Hepatocyte (in vitro differentiated cells): ENCODE data around the gene IL2RA. TPM values are rescaled to one million over a fixed set of nuclear protein-coding genes. Genes with fewer than 3 reads are reported as not detected.
"Not testable (repeated sequence)": the region's sequence is repeated elsewhere in the genome, so short reads cannot be mapped to it uniquely, and the experiment has no call there.

Experiments used
- DNase-seq: peaks from one replicate; pipeline ENCODE4 v3.0.0-alpha.2; 2016; ENCODE audit warnings: low spot score
- H2AFZ ChIP-seq: fragments of 200-600 bp; sonication (generic); 2 replicates; pipeline ENCODE4 v1.6.0; 2016; ENCODE audit warnings: antibody characterized with exemption, mild to moderate bottlenecking
- H3K27ac ChIP-seq: fragments of 200-600 bp; sonication (generic); 2 replicates; pipeline ENCODE4 v1.5.1; 2016; ENCODE audit warnings: mild to moderate bottlenecking
- H3K27me3 ChIP-seq: fragments of 200-600 bp; sonication (generic); 2 replicates; pipeline ENCODE4 v1.6.1; 2016
- H3K36me3 ChIP-seq: fragments of 200-600 bp; sonication (generic); replicated peaks from 2 replicates; pipeline ENCODE4 v1.5.1; 2016; ENCODE audit warnings: low read depth; ENCODE audit not compliant: insufficient read depth
- H3K4me1 ChIP-seq: fragments of 200-600 bp; sonication (generic); 2 replicates; pipeline ENCODE4 v1.5.1; 2016; ENCODE audit warnings: mild to moderate bottlenecking, moderate library complexity; ENCODE audit not compliant: insufficient read depth
- H3K4me2 ChIP-seq: fragments of 200-600 bp; sonication (generic); 2 replicates; pipeline ENCODE4 v1.6.0; 2016
- H3K4me3 ChIP-seq: fragments of 200-600 bp; sonication (generic); 2 replicates; pipeline ENCODE4 v1.5.1; 2016; ENCODE audit warnings: mild to moderate bottlenecking
- H3K79me2 ChIP-seq: fragments of 200-600 bp; sonication (generic); 2 replicates; pipeline ENCODE4 v1.6.0; 2017; ENCODE audit warnings: mild to moderate bottlenecking
- H3K9me2 ChIP-seq: fragments of 200-600 bp; sonication (generic); replicated peaks from 2 replicates; pipeline ENCODE4 v1.6.0; 2017; ENCODE audit warnings: mild to moderate bottlenecking; ENCODE audit not compliant: insufficient read depth
- H3K9me3 ChIP-seq: fragments of 200-600 bp; sonication (generic); 2 replicates; pipeline ENCODE4 v1.5.1; 2016; ENCODE audit warnings: low read depth, mild to moderate bottlenecking
- H4K20me1 ChIP-seq: fragments of 200-600 bp; sonication (generic); 2 replicates; pipeline ENCODE4 v1.6.0; 2016; ENCODE audit warnings: mild to moderate bottlenecking; ENCODE audit not compliant: insufficient read depth, poor library complexity, severe bottlenecking
- EZH2 ChIP-seq: fragments of 200-600 bp; sonication (generic); IDR thresholded peaks from 2 replicates; pipeline ENCODE4 v1.6.1; 2016; ENCODE audit warnings: antibody characterized with exemption, mild to moderate bottlenecking, borderline replicate concordance
- EZH2phosphoT487 ChIP-seq: fragments of 200-600 bp; sonication (generic); IDR thresholded peaks from one replicate; pipeline ENCODE4 v1.6.1; 2018; ENCODE audit warnings: antibody characterized with exemption, mild to moderate bottlenecking, low read depth, moderate library complexity; ENCODE audit not compliant: unreplicated experiment, severe bottlenecking
- WGBS: methylation state at CpG from one replicate; pipeline ENCODE4 v1.1.6; 2016; ENCODE audit warnings: low lambda C conversion rate; ENCODE audit errors: missing lambda C conversion rate; 5-methylcytosine and 5-hydroxymethylcytosine counted together
- polyA plus RNA-seq: library from polyadenylated mRNA; unstranded; fragments of >200 nt; fragmentation: Nextera tagmentation; extraction: Ambion mirVana; gene quantifications from 2 replicates; pipeline ENCODE4 v1.2.1, GENCODE V29; 2016
- total RNA-seq: library from RNA; depleted of rRNA; stranded (reverse); fragments of >200 nt; gene quantifications from 2 replicates; pipeline ENCODE4 v1.2.3, GENCODE V29; 2014
- TF ChIP-seq, protein P1 (sequence below): fragments of 200-600 bp; sonication (generic); IDR thresholded peaks from 2 replicates; pipeline ENCODE4 v1.5.1; 2016; ENCODE audit warnings: antibody characterized with exemption, mild to moderate bottlenecking; ENCODE audit not compliant: poor library complexity

The IL2RA gene
- total and polyA plus RNA-seq, 2 experiments from 2014 or later, result not detected

- no peak for DNase-seq
- no peak overlapping the region for H3K4me2 ChIP-seq
- H3K79me2 ChIP-seq, result no peaks in the 10 kb centered on the region
- WGBS, result 85% methylated on average over 8 of the region's 8 CpGs
- no peaks in the 10 kb centered on the region for H4K20me1 ChIP-seq
- no peak overlapping the region for H3K4me3 ChIP-seq
- H3K9me2 ChIP-seq, result no peaks in the 10 kb centered on the region
- no peak overlapping the region for H2AFZ ChIP-seq
- H3K9me3 ChIP-seq, result no peaks in the 10 kb centered on the region
- no peaks in the 10 kb centered on the region for H3K36me3 ChIP-seq
- H3K4me1 ChIP-seq, result no peaks in the 10 kb centered on the region
- H3K27ac ChIP-seq, result no peak overlapping the region
- no peak for TF ChIP-seq EZH2
- TF ChIP-seq, protein P1, sequence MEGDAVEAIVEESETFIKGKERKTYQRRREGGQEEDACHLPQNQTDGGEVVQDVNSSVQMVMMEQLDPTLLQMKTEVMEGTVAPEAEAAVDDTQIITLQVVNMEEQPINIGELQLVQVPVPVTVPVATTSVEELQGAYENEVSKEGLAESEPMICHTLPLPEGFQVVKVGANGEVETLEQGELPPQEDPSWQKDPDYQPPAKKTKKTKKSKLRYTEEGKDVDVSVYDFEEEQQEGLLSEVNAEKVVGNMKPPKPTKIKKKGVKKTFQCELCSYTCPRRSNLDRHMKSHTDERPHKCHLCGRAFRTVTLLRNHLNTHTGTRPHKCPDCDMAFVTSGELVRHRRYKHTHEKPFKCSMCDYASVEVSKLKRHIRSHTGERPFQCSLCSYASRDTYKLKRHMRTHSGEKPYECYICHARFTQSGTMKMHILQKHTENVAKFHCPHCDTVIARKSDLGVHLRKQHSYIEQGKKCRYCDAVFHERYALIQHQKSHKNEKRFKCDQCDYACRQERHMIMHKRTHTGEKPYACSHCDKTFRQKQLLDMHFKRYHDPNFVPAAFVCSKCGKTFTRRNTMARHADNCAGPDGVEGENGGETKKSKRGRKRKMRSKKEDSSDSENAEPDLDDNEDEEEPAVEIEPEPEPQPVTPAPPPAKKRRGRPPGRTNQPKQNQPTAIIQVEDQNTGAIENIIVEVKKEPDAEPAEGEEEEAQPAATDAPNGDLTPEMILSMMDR, result no peak
- no peak for TF ChIP-seq EZH2phosphoT487
- no peaks in the 10 kb centered on the region for H3K27me3 ChIP-seq
Measured at GRCh38 chr10:6005856-6006395, 56.2 kb downstream of the IL2RA start.

GRCh38 chr10:6005161-6005804 lies 56.9 kb downstream of the IL2RA start:
- not testable (repeated sequence) for H3K79me2 ChIP-seq, H2AFZ ChIP-seq, DNase-seq, H3K4me1 ChIP-seq, H3K27ac ChIP-seq, H3K4me2 ChIP-seq, H3K9me3 ChIP-seq, H3K27me3 ChIP-seq, H3K4me3 ChIP-seq, H3K9me2 ChIP-seq, H3K36me3 ChIP-seq, H4K20me1 ChIP-seq
- WGBS, result 78% methylated on average over 6 of the region's 6 CpGs

DNA sequence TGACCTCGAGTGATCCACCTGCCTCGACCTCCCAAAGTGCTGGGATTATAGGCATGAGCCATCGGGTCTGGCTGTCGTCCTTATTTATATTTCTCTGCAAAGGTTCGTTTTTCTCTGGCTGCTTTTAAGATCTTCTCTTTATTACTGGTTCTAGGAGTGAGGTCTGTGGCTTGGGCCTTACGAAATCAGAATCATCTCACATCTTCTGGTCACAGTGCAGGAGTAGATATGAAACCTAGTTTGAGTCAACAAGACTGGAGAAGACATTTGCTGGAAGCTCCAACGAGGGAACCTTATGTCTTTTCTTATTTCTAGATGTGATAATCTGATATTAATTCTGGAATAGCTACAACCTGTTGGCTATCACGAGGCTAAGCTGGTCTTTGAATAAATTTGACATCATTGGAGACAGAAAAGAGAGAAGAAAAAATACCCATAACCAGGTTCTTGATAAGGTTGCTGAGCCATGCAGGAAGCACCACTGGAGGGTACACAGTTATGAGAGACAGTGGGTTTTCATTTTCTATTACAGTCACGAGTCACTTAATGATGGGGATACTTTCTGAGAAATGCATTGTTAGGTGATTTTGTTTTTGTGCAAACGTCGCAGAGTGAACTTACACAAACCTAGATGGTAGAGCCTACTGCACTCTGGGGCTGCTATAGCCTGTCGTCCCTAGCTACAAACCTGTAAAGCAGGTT lies 59.2 kb downstream of the IL2RA start:
- no peak overlapping the region for H2AFZ ChIP-seq
- WGBS, result 74% methylated on average over 12 of the region's 12 CpGs

More for the DNA sequence above, 59.2 kb downstream of the IL2RA start:
- no peak overlapping the region for H3K4me3 ChIP-seq
- H3K27ac ChIP-seq, result no peak overlapping the region
- H3K4me1 ChIP-seq, result no peaks in the 10 kb centered on the region
- H3K9me2 ChIP-seq, result no peaks in the 10 kb centered on the region
- DNase-seq, result no peak
- H3K4me2 ChIP-seq, result no peak overlapping the region
- no peaks in the 10 kb centered on the region for H3K9me3 ChIP-seq
- H3K36me3 ChIP-seq, result no peaks in the 10 kb centered on the region
- no peaks in the 10 kb centered on the region for H3K79me2 ChIP-seq
- no peaks in the 10 kb centered on the region for H3K27me3 ChIP-seq
- TF ChIP-seq EZH2phosphoT487 (no peak), EZH2 (no peak)
- TF ChIP-seq, protein P1, result no peak
- no peaks in the 10 kb centered on the region for H4K20me1 ChIP-seq
